Right cardiac atrium (tissue), 5 donors: Measurements from ENCODE around the gene SLC2A9. TPM values are rescaled to one million over a fixed set of nuclear protein-coding genes. Genes with fewer than 3 reads are reported as not detected.

ENCODE experiments used
- ATAC-seq, 2 donors: fragments of 200-7000 bp; cut with Tn5 transposase; one replicate each; pipeline versions ENCODE4 v1.8.0 to v1.9.1; 2020; ENCODE audit warnings: moderate library complexity in 2 of 2, mild to moderate bottlenecking in 1 of 2
- DNase-seq, 3 donors: peaks; one replicate each; pipeline ENCODE4 v3.0.0-alpha.2; 2020
- H3K27ac ChIP-seq: one replicate; pipeline ENCODE4 v1.5.1; 2013; ENCODE audit warnings: mild to moderate bottlenecking, low read length, control low read depth, moderate library complexity
- H3K27me3 ChIP-seq: one replicate; pipeline ENCODE4 v1.6.1; 2013; ENCODE audit not compliant: control insufficient read depth, insufficient read depth
- H3K4me1 ChIP-seq: one replicate; pipeline ENCODE4 v1.6.1; 2013; ENCODE audit warnings: low read length; ENCODE audit not compliant: control insufficient read depth, insufficient read depth
- H3K4me3 ChIP-seq: one replicate; pipeline ENCODE4 v1.5.1; 2013; ENCODE audit warnings: low read length, control low read depth
- H3K9me3 ChIP-seq: one replicate; pipeline ENCODE4 v1.6.1; 2013; ENCODE audit warnings: low read length; ENCODE audit not compliant: control insufficient read depth
- WGBS: extraction: QIAGEN DNeasy Blood & Tissue Kit; methylation state at CpG from one replicate; pipeline ENCODE4 v1.1.7; 2013; 5-methylcytosine and 5-hydroxymethylcytosine counted together
- intact Hi-C, 4 donors: fragments of 100-400 bp; cut with DNase I; formaldehyde crosslinking; loops; one replicate each; pipeline versions ENCODE4 v1.11.0 to v1.14.0; 2022 to 2023
- polyA plus RNA-seq: library from polyadenylated mRNA; stranded (reverse); fragments of 200-250 nt; gene quantifications from one replicate; pipeline ENCODE4 v1.2.3, GENCODE V29; 2013
- total RNA-seq, 4 donors: library from RNA; stranded (reverse); fragmentation: NEBNext Ultra II Directional; extraction: Animal tissue kit (Norgen Biotek cat#: 25700); gene quantifications; one replicate each; pipeline ENCODE4 v1.2.1, GENCODE V29; 2021
- donor health status: healthy with polysubstance abuse.
- donor health status: DM: no; HTN: yes; CAD: no.
- donor health status: DM: no; HTN: no; CAD: no.
- donor health status: DM: no; HTN: yes; CAD: no; lungs with severe emphysema.
- donor health status: DM: yes; HTN: yes; CAD: no.

SLC2A9 gene
- total and polyA plus RNA-seq, 5 donors, result 5.1 to 18.7 (median 13.1) TPM

- no peaks in the 10 kb centered on the region for H3K27me3 ChIP-seq
- no peak for DNase-seq
- no peak overlapping the region for H3K27ac ChIP-seq
- H3K4me1 ChIP-seq, result no peaks in the 10 kb centered on the region
- no peaks in the 10 kb centered on the region for H3K9me3 ChIP-seq
- 57% methylated on average over 10 of the region's 10 CpGs for WGBS
- no peak overlapping the region for H3K4me3 ChIP-seq
- ATAC-seq, result no peak
- intact Hi-C loops, result no loop called here
Observed at GRCh38 chr4:9979101-9979701, 42.1 kb downstream of the SLC2A9 start.

- intact Hi-C loops, result no loop called here
- no peak for DNase-seq
- Histone ChIP-seq H3K27me3 (no peaks in the 10 kb centered on the region), H3K9me3 (no peaks in the 10 kb centered on the region), H3K4me1 (no peaks in the 10 kb centered on the region), H3K4me3 (no peak overlapping the region), H3K27ac (no peak overlapping the region)
- ATAC-seq, result no peak
- whole genome bisulfite sequencing, result 77% methylated on average over 11 of the region's 11 CpGs
Observed at GRCh38 chr4:9977518-9978031, 43.7 kb downstream of the SLC2A9 start.

GRCh38 chr4:9976781-9977180 lies 44.5 kb downstream of the SLC2A9 start:
- ATAC-seq (no peak), DNase-seq (no peak)
- Histone ChIP-seq H3K27me3 (no peaks in the 10 kb centered on the region), H3K9me3 (no peaks in the 10 kb centered on the region), H3K27ac (no peak overlapping the region), H3K4me1 (no peaks in the 10 kb centered on the region), H3K4me3 (no peak overlapping the region)
- intact Hi-C loops, result no loop called here
- 75% methylated on average over 2 of the region's 2 CpGs for WGBS

- Histone ChIP-seq H3K27ac (no peak overlapping the region), H3K9me3 (no peaks in the 10 kb centered on the region), H3K4me3 (no peak overlapping the region), H3K27me3 (no peaks in the 10 kb centered on the region), H3K4me1 (no peaks in the 10 kb centered on the region)
- DNase-seq (no peak), ATAC-seq (no peak)
- WGBS, result 72% methylated on average over 1 of the region's 1 CpG
- intact Hi-C loops, result no loop called here
Observed at GRCh38 chr4:9976293-9976692, 45.0 kb downstream of the SLC2A9 start.

- DNase-seq, result no peak
- Histone ChIP-seq H3K27ac (no peak overlapping the region), H3K4me1 (no peaks in the 10 kb centered on the region), H3K27me3 (no peaks in the 10 kb centered on the region), H3K9me3 (no peaks in the 10 kb centered on the region), H3K4me3 (no peak overlapping the region)
- intact Hi-C loops, result no loop called here
- 81% methylated on average over 3 of the region's 3 CpGs for WGBS
- no peak for ATAC-seq
Observed at GRCh38 chr4:9971711-9972110, 49.6 kb downstream of the SLC2A9 start.

GRCh38 chr4:9970399-9971011 lies 50.8 kb downstream of the SLC2A9 start:
- intact Hi-C loops, result no loop called here
- no peak overlapping the region for H3K4me3 ChIP-seq
- DNase-seq (no peak), ATAC-seq (no peak)
- no peaks in the 10 kb centered on the region for H3K9me3 ChIP-seq
- no peak overlapping the region for H3K27ac ChIP-seq
- H3K4me1 ChIP-seq, result no peaks in the 10 kb centered on the region
- H3K27me3 ChIP-seq, result no peaks in the 10 kb centered on the region
- 74% methylated on average over 6 of the region's 6 CpGs for WGBS

GRCh38 chr4:9969526-9970398 lies 51.5 kb downstream of the SLC2A9 start:
- DNase-seq, result no peak
- Histone ChIP-seq H3K27me3 (no peaks in the 10 kb centered on the region), H3K4me1 (peaks cover under 1% of the 10 kb centered on the region), H3K9me3 (no peaks in the 10 kb centered on the region), H3K4me3 (no peak overlapping the region), H3K27ac (no peak overlapping the region)
- 93% methylated on average over 7 of the region's 7 CpGs for WGBS
- intact Hi-C loops, result no loop called here
- ATAC-seq, result no peak

- H3K4me3 ChIP-seq, result no peak overlapping the region
- H3K9me3 ChIP-seq, result no peaks in the 10 kb centered on the region
- H3K27me3 ChIP-seq, result no peaks in the 10 kb centered on the region
- H3K27ac ChIP-seq, result no peak overlapping the region
- peaks cover 2% of the 10 kb centered on the region for H3K4me1 ChIP-seq
- DNase-seq, result no peak
- intact Hi-C loops, result no loop called here
- ATAC-seq, result no peak
Observed at GRCh38 chr4:9968472-9968871, 52.8 kb downstream of the SLC2A9 start.

- H3K4me1 ChIP-seq, result peaks cover 2% of the 10 kb centered on the region
- no peak overlapping the region for H3K27ac ChIP-seq
- H3K4me3 ChIP-seq, result no peak overlapping the region
- WGBS, result 71% methylated on average over 7 of the region's 7 CpGs
- H3K27me3 ChIP-seq, result no peaks in the 10 kb centered on the region
- intact Hi-C loops, result no loop called here
- no peaks in the 10 kb centered on the region for H3K9me3 ChIP-seq
- DNase-seq (no peak), ATAC-seq (no peak)
Observed at GRCh38 chr4:9964879-9965278, 56.4 kb downstream of the SLC2A9 start.

GRCh38 chr4:9963328-9963727 lies 58.0 kb downstream of the SLC2A9 start:
- Histone ChIP-seq H3K27ac (no peak overlapping the region), H3K27me3 (no peaks in the 10 kb centered on the region), H3K9me3 (no peaks in the 10 kb centered on the region), H3K4me3 (no peak overlapping the region), H3K4me1 (peaks cover 2% of the 10 kb centered on the region)
- DNase-seq (no peak), ATAC-seq (no peak)
- intact Hi-C loops, result no loop called here
- 95% methylated on average over 5 of the region's 5 CpGs for WGBS

- H3K9me3 ChIP-seq, result no peaks in the 10 kb centered on the region
- ATAC-seq (no peak), DNase-seq (no peak)
- H3K27me3 ChIP-seq, result no peaks in the 10 kb centered on the region
- no peak overlapping the region for H3K27ac ChIP-seq
- peaks cover 2% of the 10 kb centered on the region for H3K4me1 ChIP-seq
- H3K4me3 ChIP-seq, result no peak overlapping the region
- intact Hi-C loops, result no loop called here
- 97% methylated on average over 5 of the region's 5 CpGs for WGBS
Observed at GRCh38 chr4:9962611-9963314, 58.5 kb downstream of the SLC2A9 start.
